Subcutaneous adipose tissue (tissue), 4 donors: Measurements from ENCODE around the gene RASA3. TPM values are rescaled to one million over a fixed set of nuclear protein-coding genes. Genes with fewer than 3 reads are reported as not detected.

Experiments used
- CTCF ChIP-seq: fragments of 450-650 bp; IDR thresholded peaks from one replicate; pipeline ENCODE4 v1.5.1; 2016; ENCODE audit warnings: low read depth, mild to moderate bottlenecking, control low read depth, antibody characterized with exemption, moderate library complexity
- total RNA-seq, 4 donors: library from RNA; depleted of rRNA; stranded (reverse); fragments of >200 nt; gene quantifications; one replicate each; pipeline ENCODE4 v1.1.0, GENCODE V29; 2016

RASA3 gene
- total RNA-seq, 4 donors from 2014 or later, result 36.9 to 70.1 (median 46.3) TPM

DNA sequence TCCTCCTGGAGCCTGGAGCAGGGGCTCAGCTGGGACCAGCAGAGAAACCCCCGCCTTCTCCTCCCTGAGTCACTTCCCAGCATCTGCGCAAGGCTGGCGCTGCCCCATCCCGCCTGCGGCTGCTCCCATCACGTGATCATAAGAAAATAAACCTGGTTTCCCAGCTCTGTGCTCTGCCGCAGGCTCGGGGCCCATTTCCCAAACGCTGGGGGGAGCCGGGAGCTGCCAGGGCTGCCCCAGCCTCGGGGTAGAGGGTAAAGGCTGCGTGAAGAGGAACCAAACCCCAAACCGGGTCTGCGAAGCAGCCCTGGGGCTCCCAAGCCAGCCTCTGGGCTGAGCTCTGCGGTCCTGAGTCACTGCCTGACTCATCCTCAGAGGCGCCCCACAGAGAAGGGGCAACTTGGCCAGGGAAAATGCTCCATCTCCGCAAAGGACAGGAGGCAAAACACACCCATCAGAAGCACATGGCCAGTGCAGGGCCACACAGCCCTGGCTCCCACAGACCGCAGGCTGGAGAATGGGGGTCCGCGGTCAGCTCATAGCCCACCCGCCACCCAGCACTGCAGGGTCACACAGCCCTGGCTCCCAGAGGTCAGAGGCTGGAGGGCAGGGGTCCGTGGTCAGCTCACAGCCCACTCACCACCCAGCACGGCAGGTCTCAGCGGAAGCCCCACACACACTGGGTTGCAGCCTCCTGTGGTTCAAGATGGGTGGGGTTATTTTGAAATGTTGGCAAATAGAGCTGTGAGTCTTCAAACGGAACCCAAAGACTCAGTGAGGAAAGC is 67.1 kb downstream of the RASA3 start:
- no peak for TF ChIP-seq CTCF

- no peak for TF ChIP-seq CTCF
Measured at GRCh38 chr13:114064450-114065140, 67.8 kb downstream of the RASA3 start.

- no peak for TF ChIP-seq CTCF
Measured at GRCh38 chr13:114063545-114064449, 68.6 kb downstream of the RASA3 start.

GRCh38 chr13:114062754-114063153 is 69.7 kb downstream of the RASA3 start:
- TF ChIP-seq CTCF, result no peak

DNA sequence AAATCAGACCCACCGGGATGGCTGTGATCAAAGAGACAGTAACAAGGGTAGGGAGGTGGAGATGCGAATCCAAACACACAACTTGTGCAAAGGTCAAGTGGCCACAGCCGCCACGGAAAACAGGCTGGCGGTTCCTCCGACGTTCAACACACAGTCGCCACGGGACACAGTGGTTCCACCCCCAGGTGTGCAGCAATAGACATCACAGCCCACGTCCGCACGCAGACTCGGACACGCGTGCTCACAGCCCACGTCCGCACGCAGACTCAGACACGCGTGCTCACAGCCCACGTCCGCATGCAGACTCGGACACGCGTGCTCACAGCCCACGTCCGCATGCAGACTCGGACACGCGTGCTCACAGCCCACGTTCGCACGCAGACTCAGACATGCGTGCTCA is 70.1 kb downstream of the RASA3 start:
- TF ChIP-seq CTCF, result no peak

DNA sequence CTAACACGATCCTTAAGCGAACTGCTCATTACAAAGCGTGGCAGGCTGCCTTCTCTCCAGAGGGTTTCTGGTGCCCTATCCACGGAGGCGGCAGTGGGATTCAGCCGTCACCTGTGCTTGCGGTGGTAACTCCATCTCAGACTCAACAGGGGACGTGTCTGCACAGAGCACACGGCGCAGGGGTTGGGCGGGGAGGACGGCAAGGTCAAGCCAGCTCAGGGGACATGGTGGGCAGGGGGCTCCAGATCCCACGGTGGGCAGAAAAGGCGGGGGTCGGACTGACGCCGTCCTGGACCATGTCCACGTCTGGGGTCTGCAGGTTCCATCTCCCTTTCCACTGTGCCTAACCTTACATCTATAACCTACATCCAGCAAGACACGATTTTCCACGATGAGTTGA is 70.7 kb downstream of the RASA3 start:
- no peak for TF ChIP-seq CTCF

- TF ChIP-seq CTCF, result no peak
Measured at GRCh38 chr13:114061047-114061446, 71.4 kb downstream of the RASA3 start.
